KBM-7 (cell line): ENCODE data around the gene RNF17.

ENCODE experiments used
- DNase-seq: peaks from one replicate; pipeline ENCODE4 v3.0.0-alpha.2; 2015
- in situ Hi-C: fragments of 300-500 bp; cut with MboI; formaldehyde crosslinking; loops from 2 replicates; pipeline ENCODE4 v1.14.3; 2020; ENCODE audit warnings: low sequenced_read_pairs, low pct_unique_long_range_greater_than_20kb, mixed read lengths

RNF17 gene

DNA sequence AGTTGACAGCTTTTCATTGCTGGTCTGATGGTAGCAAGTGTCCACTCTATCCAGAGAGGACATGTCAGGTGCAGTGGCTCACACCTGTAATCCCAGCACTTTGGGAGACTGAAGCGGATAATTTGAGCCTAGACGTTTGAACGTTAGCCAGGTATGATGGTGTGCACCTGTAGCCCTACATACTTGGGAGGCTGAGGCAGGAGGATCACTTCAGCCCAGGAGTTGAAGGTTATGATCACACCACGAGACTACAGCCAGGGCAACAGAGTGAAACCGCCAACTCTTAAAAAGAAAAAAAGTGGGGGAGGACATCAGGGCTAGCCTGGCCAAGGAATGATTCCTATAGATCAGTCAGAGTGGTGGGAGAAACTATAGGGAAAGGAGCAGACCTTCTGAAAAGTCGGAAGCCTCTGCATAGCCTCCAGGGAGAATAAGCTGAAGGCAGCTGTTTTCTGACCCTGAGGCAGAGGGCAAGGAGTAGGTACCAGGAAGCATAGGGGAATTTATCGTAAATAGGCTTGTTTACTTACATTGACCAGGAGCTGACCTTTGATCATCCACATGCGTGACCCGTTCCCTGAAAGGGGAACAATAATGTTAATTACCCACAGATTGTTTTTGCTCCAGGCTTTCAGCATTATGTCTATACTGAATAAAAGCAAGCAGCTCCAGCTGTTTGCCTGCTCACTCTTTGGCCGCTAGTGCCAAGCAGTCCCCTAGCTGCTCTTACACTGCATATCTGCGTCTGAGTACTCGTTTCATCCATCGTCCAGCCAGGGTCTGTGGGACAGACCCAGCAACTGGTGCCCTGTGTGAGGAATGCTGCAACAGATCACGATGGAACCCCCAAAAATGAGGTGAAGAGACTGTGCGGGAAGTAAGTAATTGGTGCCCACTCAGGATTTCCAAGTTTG lies 161.6 kb downstream of the RNF17 start:
- DNase-seq, result no peak
- in situ Hi-C loops, result no loop called here

DNA sequence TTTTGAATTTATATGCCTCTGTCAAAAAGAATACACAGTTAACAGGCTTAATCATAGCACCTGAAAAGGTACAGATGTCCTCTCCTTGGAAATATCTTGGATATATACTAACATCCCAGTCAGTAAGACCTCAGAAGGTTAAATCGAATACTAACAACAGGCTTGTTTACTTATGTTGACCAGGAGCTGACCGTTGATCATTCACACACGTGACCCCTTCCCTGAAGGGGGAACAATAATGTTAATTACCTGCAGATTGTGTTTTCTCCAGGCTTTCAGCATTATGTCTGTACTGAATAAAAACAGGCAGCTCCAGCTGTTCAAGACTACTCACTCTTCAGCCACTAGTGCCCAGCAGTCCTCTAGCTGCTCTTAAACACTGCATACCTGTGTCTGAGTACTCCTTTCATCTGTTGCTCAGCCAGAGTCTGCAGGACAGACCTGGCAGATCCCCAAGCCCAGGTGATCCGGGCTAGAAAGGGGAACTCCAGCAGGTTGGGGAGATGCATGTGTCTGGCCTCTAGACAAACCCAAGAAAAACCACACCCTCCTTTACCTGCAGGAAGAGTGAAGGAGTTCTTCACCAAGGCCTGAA lies 163.9 kb downstream of the RNF17 start:
- in situ Hi-C loops, result no loop called here
- no peak for DNase-seq

DNA sequence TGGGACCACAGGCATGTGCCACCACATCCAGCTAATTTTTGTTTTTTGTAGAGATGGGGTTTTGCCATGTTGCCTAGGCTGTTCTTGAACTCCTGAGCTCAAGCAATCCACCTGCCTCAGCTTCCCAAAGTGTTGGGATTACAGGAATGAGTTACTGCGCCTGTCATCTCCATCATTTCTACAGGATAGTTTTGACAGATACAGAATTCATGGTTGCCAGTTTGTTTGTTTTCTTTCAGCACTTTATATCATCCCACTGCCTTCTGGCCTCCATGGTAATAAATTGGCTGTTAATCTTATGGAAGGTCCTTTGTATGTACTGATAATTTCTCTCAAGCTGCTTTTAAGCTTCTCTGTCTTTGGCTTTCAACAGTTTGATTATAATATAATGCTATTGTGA lies 165.2 kb downstream of the RNF17 start:
- in situ Hi-C loops, result no loop called here
- DNase-seq, result no peak
